HG02943 (cell line): ENCODE data around the gene BRAT1.
"Not testable (repeated sequence)": the region's sequence is repeated elsewhere in the genome, so short reads cannot be mapped to it uniquely, and the experiment has no call there.

ENCODE experiments used
- ATAC-seq: cut with Tn5 transposase; IDR thresholded peaks from one replicate; pipeline ENCODE4 v1.9.1; 2021; ENCODE audit warnings: mild to moderate bottlenecking, low read depth, moderate library complexity; ENCODE audit not compliant: unreplicated experiment

Gene BRAT1

GRCh38 chr7:2566348-2566889 is 11.1 kb upstream of the BRAT1 start:
- peak; percentile 25 for ATAC-seq

- no peak for ATAC-seq
These were observed 9.7 kb upstream of the BRAT1 start for GRCh38 chr7:2564970-2565540.

- ATAC-seq = not testable (repeated sequence)
These were observed 8.6 kb upstream of the BRAT1 start for GRCh38 chr7:2563955-2564354.

- ATAC-seq = no peak
These were observed 4.1 kb upstream of the BRAT1 start for GRCh38 chr7:2559283-2559950.

GRCh38 chr7:2558629-2559282 is 3.4 kb upstream of the BRAT1 start, which contains the start of gene IQCE:
IQCE (plus strand) TSS chr7:2558979; CDS start chr7:2559182, 203 bp downstream.
- no peak for ATAC-seq

GRCh38 chr7:2554661-2555111 is 638 bp downstream of the BRAT1 start:
- no peak for ATAC-seq

DNA sequence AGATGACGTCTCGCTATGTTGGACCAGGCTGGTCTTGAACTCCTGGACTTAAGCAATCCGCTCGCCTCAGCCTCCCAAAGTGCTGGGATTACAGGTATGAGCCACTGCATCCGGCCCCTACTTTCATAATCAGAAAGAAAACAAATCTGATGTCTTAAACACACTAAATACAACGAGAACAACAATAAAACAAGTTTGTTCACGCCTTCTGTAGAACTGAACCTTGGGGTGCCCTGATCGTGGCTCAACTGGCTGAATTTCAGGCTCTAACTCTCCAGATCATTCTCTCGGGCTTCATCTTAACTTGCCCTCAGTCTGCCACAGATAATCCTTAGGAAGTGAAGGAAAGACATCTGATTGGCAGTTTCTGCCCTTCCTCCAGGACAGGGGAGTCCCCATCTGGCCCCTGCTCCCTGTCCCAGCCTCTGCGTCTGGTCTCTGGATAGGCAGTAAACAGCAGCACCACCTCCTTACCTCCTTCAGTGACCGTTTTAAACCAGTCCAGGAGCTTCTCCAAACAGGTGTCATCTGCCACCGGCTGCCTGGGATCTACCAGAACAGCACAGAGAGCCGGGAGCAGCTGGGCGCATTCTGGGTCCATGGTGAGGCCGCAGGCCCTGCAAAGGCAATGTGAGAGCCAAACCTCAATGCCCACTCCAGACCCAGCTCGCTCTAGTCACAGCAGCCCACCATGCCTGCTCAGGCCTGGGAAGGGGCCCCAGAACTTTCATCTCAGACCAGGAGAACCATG is 1.3 kb downstream of the BRAT1 start:
- no peak for ATAC-seq

DNA sequence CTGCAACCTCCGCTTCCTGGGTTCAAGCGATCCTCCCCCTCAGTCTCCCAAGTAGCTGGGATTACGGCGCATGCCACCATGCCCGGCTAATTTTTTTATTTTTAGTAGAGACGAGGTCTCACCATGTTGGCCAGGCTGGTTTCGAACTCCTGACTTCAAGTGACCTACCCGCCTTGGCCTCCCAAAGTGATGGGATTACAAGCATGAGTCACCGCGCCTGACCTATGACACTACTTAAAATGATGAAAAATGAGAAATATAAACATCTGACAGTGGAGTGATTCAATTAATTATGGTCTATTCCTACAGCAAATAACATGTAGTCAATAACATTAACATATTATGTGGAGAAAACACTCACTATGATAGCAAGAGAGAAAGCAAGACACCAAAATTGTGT is 2.2 kb downstream of the BRAT1 start:
- no peak for ATAC-seq

DNA sequence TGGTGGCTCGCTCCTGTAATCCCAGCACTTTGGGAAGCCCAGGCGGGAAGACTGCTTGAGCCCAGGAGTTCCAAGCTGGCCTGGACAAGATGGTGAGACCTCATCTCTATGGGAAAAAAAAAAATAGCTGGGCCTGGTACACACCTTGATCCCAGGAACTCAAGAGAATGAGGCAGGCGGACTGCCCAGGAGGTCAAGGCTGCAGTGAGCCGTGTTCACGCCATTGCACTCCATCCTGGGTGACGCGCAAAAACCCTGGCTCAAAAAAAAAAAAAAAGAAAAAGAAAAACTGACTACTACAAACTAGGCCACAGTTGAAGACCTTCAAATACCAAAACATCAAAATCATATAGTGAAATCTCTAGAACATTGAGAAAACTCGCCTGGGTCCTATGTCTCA is 3.9 kb downstream of the BRAT1 start:
- no peak for ATAC-seq

- no peak for ATAC-seq
These were observed 8.3 kb downstream of the BRAT1 start for GRCh38 chr7:2546776-2547586.

DNA sequence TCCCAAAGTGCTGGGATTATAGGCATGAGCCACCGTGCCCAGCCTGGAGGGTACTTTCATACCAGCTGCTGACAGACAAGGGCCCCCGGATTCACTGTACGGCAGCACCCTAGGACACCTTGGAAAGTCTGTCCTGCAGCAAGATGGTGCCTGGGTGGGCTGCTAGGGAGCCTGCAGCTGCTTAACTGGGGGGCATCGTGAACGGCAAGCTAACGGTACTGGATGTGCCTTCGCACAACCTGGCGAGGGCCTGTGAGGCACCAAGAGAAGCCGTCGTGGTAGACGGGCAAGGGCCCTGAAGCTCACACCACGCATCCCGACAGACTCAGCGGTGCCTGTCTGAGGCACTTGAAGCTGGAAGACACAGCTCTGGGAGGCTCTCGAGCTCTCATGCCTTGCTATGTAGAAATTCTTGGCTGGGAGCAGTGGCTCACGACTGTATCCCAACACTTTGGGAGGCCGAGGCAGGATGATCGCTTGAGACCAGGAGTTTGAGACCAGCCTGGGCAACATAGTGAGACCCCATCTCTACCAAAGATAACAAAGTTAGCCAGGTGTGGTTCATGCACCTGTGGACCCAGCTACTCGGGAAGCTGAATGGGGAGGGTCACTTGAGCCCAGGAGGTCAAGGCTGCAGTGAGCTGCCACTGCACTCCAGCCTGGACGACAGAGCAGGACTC is 9.4 kb downstream of the BRAT1 start:
- ATAC-seq = no peak

- ATAC-seq = no peak
These were observed 10.7 kb downstream of the BRAT1 start for GRCh38 chr7:2544541-2545188.

GRCh38 chr7:2542916-2543871 is 12.1 kb downstream of the BRAT1 start:
- ATAC-seq = no peak

GRCh38 chr7:2542011-2542915 is 13.1 kb downstream of the BRAT1 start:
- no peak for ATAC-seq

- ATAC-seq = no peak
These were observed 13.9 kb downstream of the BRAT1 start for GRCh38 chr7:2541291-2542010.

- no peak for ATAC-seq
These were observed 14.7 kb downstream of the BRAT1 start for GRCh38 chr7:2540641-2541051.
